ENCODE results near the gene CCNE1.

GRCh38 chr19:29855087-29855486, 43.3 kb downstream of the CCNE1 start:
- TF ChIP-seq CTCF (IDR thresholded peaks at IDR 0.05): no peak
- TF ChIP-seq POLR2AphosphoS5 (IDR thresholded peaks at IDR 0.05): no peak

Measured in gastroesophageal sphincter (tissue), 3 donors.